Activated T-helper 1 cell treated with anti-CD3 and anti-CD28 coated beads, Interleukin-12 subunit alpha, Interleukin-12 subunit beta, Interleukin-2, Interleukin-4 antibody, amounts not matched to agents 30 ng/mL and 10 ng/mL and 1 ng/mL, durations not matched to agents 14 hours and 24 hours and 36 hours (primary cell): Measurements from ENCODE around the gene VDAC2. TPM values are rescaled to one million over a fixed set of nuclear protein-coding genes. Genes with fewer than 3 reads are reported as not detected.

ENCODE experiments used
- DNase-seq: peaks from one replicate; pipeline ENCODE4 v3.0.0; 2021; ENCODE audit warnings: low spot score
- H3K27ac Mint-ChIP-seq: one replicate; pipeline ENCODE4 v1.8.0; 2021; ENCODE audit warnings: mild to moderate bottlenecking, mixed read lengths
- H3K27me3 Mint-ChIP-seq: one replicate; pipeline ENCODE4 v1.8.0; 2022; ENCODE audit warnings: mild to moderate bottlenecking, moderate library complexity, mixed read lengths; ENCODE audit not compliant: insufficient read depth
- H3K36me3 Mint-ChIP-seq: one replicate; pipeline ENCODE4 v1.8.0; 2021; ENCODE audit warnings: low read depth, mixed read lengths
- H3K4me1 Mint-ChIP-seq: one replicate; pipeline ENCODE4 v1.8.0; 2021; ENCODE audit warnings: low read depth, mixed read lengths
- H3K4me3 Mint-ChIP-seq: one replicate; pipeline ENCODE4 v1.8.0; 2021; ENCODE audit warnings: mild to moderate bottlenecking, moderate library complexity, mixed read lengths
- H3K9me3 Mint-ChIP-seq: one replicate; pipeline ENCODE4 v1.8.0; 2021; ENCODE audit warnings: mixed read lengths
- intact Hi-C: fragments of 100-400 bp; cut with micrococcal nuclease; formaldehyde crosslinking; loops from one replicate; pipeline ENCODE4 v1.15.1; 2024
- total RNA-seq: library from RNA; stranded (reverse); gene quantifications from 2 replicates; pipeline ENCODE4 v1.2.3, GENCODE V29; 2022

VDAC2 gene
- total RNA-seq, 1 donor from 2014 or later: 220 TPM

- intact Hi-C loops: loop anchor here (1.0 to 10.0 kb wide), 6 partner anchors 48 to 1387 kb away; partner anchors contain the start of gene CAMK2G
- H3K9me3 Mint-ChIP-seq: no peaks in the 10 kb centered on the region
- H3K4me3 Mint-ChIP-seq: peak overlapping the region; percentile 84
- DNase-seq: no peak
- peaks cover 22% of the 10 kb centered on the region for H3K4me1 Mint-ChIP-seq
- peaks cover 20% of the 10 kb centered on the region for H3K36me3 Mint-ChIP-seq
- peak overlapping the region; percentile 93 for H3K27ac Mint-ChIP-seq
- no peaks in the 10 kb centered on the region for H3K27me3 Mint-ChIP-seq
These were observed 25.7 kb downstream of the VDAC2 start for GRCh38 chr10:75236178-75236825.

GRCh38 chr10:75238182-75239095 lies 27.8 kb downstream of the VDAC2 start:
- no peaks in the 10 kb centered on the region for H3K27me3 Mint-ChIP-seq
- no peaks in the 10 kb centered on the region for H3K9me3 Mint-ChIP-seq
- no peak overlapping the region for H3K27ac Mint-ChIP-seq
- H3K4me1 Mint-ChIP-seq: peaks cover 10% of the 10 kb centered on the region
- no peak for DNase-seq
- no peak overlapping the region for H3K4me3 Mint-ChIP-seq
- intact Hi-C loops: loop anchor here (5.0 to 10.0 kb wide), 2 partner anchors 996 to 1364 kb away; partner anchors contain the start of gene CAMK2G
- H3K36me3 Mint-ChIP-seq: peaks cover 2% of the 10 kb centered on the region

GRCh38 chr10:75239096-75239790 lies 28.6 kb downstream of the VDAC2 start:
- Mint-ChIP-seq H3K36me3 (no peaks in the 10 kb centered on the region), H3K9me3 (no peaks in the 10 kb centered on the region), H3K27me3 (no peaks in the 10 kb centered on the region), H3K4me1 (peaks cover 6% of the 10 kb centered on the region), H3K27ac (no peak overlapping the region), H3K4me3 (no peak overlapping the region)
- DNase-seq: no peak
- intact Hi-C loops: loop anchor here (5.0 to 10.0 kb wide), 2 partner anchors 997 to 1364 kb away; partner anchors contain the start of gene CAMK2G

GRCh38 chr10:75240329-75241076 lies 29.9 kb downstream of the VDAC2 start:
- no peak overlapping the region for H3K4me3 Mint-ChIP-seq
- no peak for DNase-seq
- peaks cover 6% of the 10 kb centered on the region for H3K4me1 Mint-ChIP-seq
- no peak overlapping the region for H3K27ac Mint-ChIP-seq
- no peaks in the 10 kb centered on the region for H3K36me3 Mint-ChIP-seq
- no peaks in the 10 kb centered on the region for H3K27me3 Mint-ChIP-seq
- H3K9me3 Mint-ChIP-seq: no peaks in the 10 kb centered on the region
- intact Hi-C loops: no loop called here

GRCh38 chr10:75243426-75243825 lies 32.8 kb downstream of the VDAC2 start:
- H3K27ac Mint-ChIP-seq: no peak overlapping the region
- no peaks in the 10 kb centered on the region for H3K27me3 Mint-ChIP-seq
- no peaks in the 10 kb centered on the region for H3K4me1 Mint-ChIP-seq
- no peak for DNase-seq
- H3K9me3 Mint-ChIP-seq: no peaks in the 10 kb centered on the region
- no peak overlapping the region for H3K4me3 Mint-ChIP-seq
- H3K36me3 Mint-ChIP-seq: no peaks in the 10 kb centered on the region
- intact Hi-C loops: no loop called here

- no peaks in the 10 kb centered on the region for H3K27me3 Mint-ChIP-seq
- H3K4me3 Mint-ChIP-seq: no peak overlapping the region
- H3K4me1 Mint-ChIP-seq: no peaks in the 10 kb centered on the region
- intact Hi-C loops: no loop called here
- no peaks in the 10 kb centered on the region for H3K9me3 Mint-ChIP-seq
- no peak for DNase-seq
- H3K36me3 Mint-ChIP-seq: no peaks in the 10 kb centered on the region
- no peak overlapping the region for H3K27ac Mint-ChIP-seq
These were observed 34.1 kb downstream of the VDAC2 start for GRCh38 chr10:75244487-75245353.

- H3K27me3 Mint-ChIP-seq: peaks cover 2% of the 10 kb centered on the region
- no peaks in the 10 kb centered on the region for H3K36me3 Mint-ChIP-seq
- no peak overlapping the region for H3K27ac Mint-ChIP-seq
- no peaks in the 10 kb centered on the region for H3K4me1 Mint-ChIP-seq
- H3K9me3 Mint-ChIP-seq: no peaks in the 10 kb centered on the region
- intact Hi-C loops: no loop called here
- DNase-seq: no peak
- H3K4me3 Mint-ChIP-seq: no peak overlapping the region
These were observed 35.0 kb downstream of the VDAC2 start for GRCh38 chr10:75245354-75246250.

- Mint-ChIP-seq H3K9me3 (no peaks in the 10 kb centered on the region), H3K27ac (no peak overlapping the region), H3K4me1 (no peaks in the 10 kb centered on the region), H3K4me3 (no peak overlapping the region), H3K27me3 (peaks cover 2% of the 10 kb centered on the region), H3K36me3 (no peaks in the 10 kb centered on the region)
- no peak for DNase-seq
- intact Hi-C loops: no loop called here
These were observed 35.9 kb downstream of the VDAC2 start for GRCh38 chr10:75246506-75246905.

- no peaks in the 10 kb centered on the region for H3K4me1 Mint-ChIP-seq
- H3K27ac Mint-ChIP-seq: no peak overlapping the region
- intact Hi-C loops: no loop called here
- DNase-seq: no peak
- H3K4me3 Mint-ChIP-seq: no peak overlapping the region
- peaks cover 7% of the 10 kb centered on the region for H3K9me3 Mint-ChIP-seq
- peaks cover 2% of the 10 kb centered on the region for H3K27me3 Mint-ChIP-seq
- no peaks in the 10 kb centered on the region for H3K36me3 Mint-ChIP-seq
These were observed 37.2 kb downstream of the VDAC2 start for GRCh38 chr10:75247797-75248196.

GRCh38 chr10:75250934-75251333 lies 40.3 kb downstream of the VDAC2 start:
- no peak overlapping the region for H3K27ac Mint-ChIP-seq
- H3K36me3 Mint-ChIP-seq: peaks cover 4% of the 10 kb centered on the region
- H3K27me3 Mint-ChIP-seq: peaks cover 4% of the 10 kb centered on the region
- no peak overlapping the region for H3K4me3 Mint-ChIP-seq
- H3K4me1 Mint-ChIP-seq: no peaks in the 10 kb centered on the region
- H3K9me3 Mint-ChIP-seq: peaks cover 24% of the 10 kb centered on the region
- DNase-seq: no peak
- intact Hi-C loops: no loop called here
